Stimulated activated CD4-positive, alpha-beta T cell treated with anti-CD3 and anti-CD28 coated beads, Interleukin-1b, Interleukin-23, amount 100 ng/mL, for 24 hours (primary cell): ENCODE results near the gene EPB41L4A.

Source experiments
- DNase-seq, 4 experiments: peaks; one replicate each; pipeline ENCODE4 v3.0.0-alpha.2; 2020; ENCODE audit warnings: low read depth in 4 of 4, low spot score in 1 of 4

EPB41L4A gene

GRCh38 chr5:112312295-112313275 is 106.5 kb downstream of the EPB41L4A start:
- DNase-seq, result no peak

GRCh38 chr5:112310746-112311145 is 108.3 kb downstream of the EPB41L4A start:
- DNase-seq, result no peak

GRCh38 chr5:112308608-112309007 is 110.5 kb downstream of the EPB41L4A start:
- DNase-seq, result no peak

GRCh38 chr5:112306956-112307355 is 112.1 kb downstream of the EPB41L4A start:
- no peak for DNase-seq

- no peak for DNase-seq
These were observed 114.3 kb downstream of the EPB41L4A start for GRCh38 chr5:112304743-112305142.

GRCh38 chr5:112303685-112304084 is 115.4 kb downstream of the EPB41L4A start:
- DNase-seq, result no peak

GRCh38 chr5:112294126-112294525 is 125.0 kb downstream of the EPB41L4A start:
- DNase-seq, result no peak

- DNase-seq, result no peak
These were observed 125.5 kb downstream of the EPB41L4A start for GRCh38 chr5:112293587-112293986.

GRCh38 chr5:112290691-112291090 is 128.4 kb downstream of the EPB41L4A start:
- no peak for DNase-seq

- DNase-seq, result no peak
These were observed 129.6 kb downstream of the EPB41L4A start for GRCh38 chr5:112289465-112289864.

- no peak for DNase-seq
These were observed 134.8 kb downstream of the EPB41L4A start for GRCh38 chr5:112283943-112284929.

GRCh38 chr5:112283034-112283582 is 136.0 kb downstream of the EPB41L4A start:
- DNase-seq, result no peak

- no peak for DNase-seq
These were observed 140.0 kb downstream of the EPB41L4A start for GRCh38 chr5:112279082-112279481.

- DNase-seq, result no peak
These were observed 142.1 kb downstream of the EPB41L4A start for GRCh38 chr5:112276991-112277390.

GRCh38 chr5:112275671-112276070 is 143.4 kb downstream of the EPB41L4A start:
- DNase-seq, result no peak

GRCh38 chr5:112270299-112271293 is 148.5 kb downstream of the EPB41L4A start:
- no peak for DNase-seq

GRCh38 chr5:112267231-112267630 is 151.8 kb downstream of the EPB41L4A start:
- DNase-seq, result no peak

- DNase-seq, result no peak
These were observed 154.4 kb downstream of the EPB41L4A start for GRCh38 chr5:112264666-112265065.

GRCh38 chr5:112264151-112264550 is 154.9 kb downstream of the EPB41L4A start:
- DNase-seq, result no peak

GRCh38 chr5:112263469-112263868 is 155.6 kb downstream of the EPB41L4A start:
- no peak for DNase-seq
